Suprapubic skin (tissue), 3 donors: ENCODE data around the gene AGBL5.

ENCODE experiments used
- POLR2A ChIP-seq, 2 donors: fragments of 450-650 bp; IDR thresholded peaks; one replicate each; pipeline ENCODE4 v1.6.1; 2017; ENCODE audit warnings: antibody characterized with exemption in 2 of 2, mild to moderate bottlenecking in 2 of 2, moderate library complexity in 2 of 2
- TF ChIP-seq, protein P1 (sequence below), 2 donors: fragments of 200-600 bp in 1 of 2; fragments of 450-650 bp in 1 of 2; sonication (generic) in 1 of 2; IDR thresholded peaks; one replicate each; pipeline ENCODE4 v1.5.1; 2016 to 2019; ENCODE audit warnings: antibody characterized with exemption in 2 of 2, mild to moderate bottlenecking in 1 of 2, moderate library complexity in 1 of 2

DNA sequence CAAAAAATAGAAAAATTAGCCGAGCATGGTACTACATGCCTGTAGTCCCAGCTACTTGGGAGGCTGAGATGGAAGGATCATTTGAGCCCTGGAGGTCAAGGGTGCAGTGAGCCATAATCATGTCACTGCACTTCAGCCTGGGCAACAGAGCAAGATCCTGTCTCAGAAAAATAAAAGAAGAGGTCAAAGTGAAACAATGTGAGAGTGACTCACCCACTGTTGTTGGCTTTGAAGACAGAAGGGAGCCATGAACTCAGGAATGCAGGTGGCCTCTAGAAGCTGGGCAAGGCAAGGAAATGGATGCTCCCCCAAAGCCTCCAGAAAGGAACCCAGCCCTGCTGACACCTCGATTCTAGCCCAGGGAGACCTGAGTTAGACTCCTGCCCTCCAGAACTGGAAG is 22.4 kb upstream of the AGBL5 start:
- no peak for TF ChIP-seq POLR2A (IDR thresholded peaks at IDR 0.05)
- TF ChIP-seq, protein P1, sequence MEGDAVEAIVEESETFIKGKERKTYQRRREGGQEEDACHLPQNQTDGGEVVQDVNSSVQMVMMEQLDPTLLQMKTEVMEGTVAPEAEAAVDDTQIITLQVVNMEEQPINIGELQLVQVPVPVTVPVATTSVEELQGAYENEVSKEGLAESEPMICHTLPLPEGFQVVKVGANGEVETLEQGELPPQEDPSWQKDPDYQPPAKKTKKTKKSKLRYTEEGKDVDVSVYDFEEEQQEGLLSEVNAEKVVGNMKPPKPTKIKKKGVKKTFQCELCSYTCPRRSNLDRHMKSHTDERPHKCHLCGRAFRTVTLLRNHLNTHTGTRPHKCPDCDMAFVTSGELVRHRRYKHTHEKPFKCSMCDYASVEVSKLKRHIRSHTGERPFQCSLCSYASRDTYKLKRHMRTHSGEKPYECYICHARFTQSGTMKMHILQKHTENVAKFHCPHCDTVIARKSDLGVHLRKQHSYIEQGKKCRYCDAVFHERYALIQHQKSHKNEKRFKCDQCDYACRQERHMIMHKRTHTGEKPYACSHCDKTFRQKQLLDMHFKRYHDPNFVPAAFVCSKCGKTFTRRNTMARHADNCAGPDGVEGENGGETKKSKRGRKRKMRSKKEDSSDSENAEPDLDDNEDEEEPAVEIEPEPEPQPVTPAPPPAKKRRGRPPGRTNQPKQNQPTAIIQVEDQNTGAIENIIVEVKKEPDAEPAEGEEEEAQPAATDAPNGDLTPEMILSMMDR (IDR thresholded peaks at IDR 0.05): no peak
